Fibroblast of mammary gland (primary cell): ENCODE results near the gene ARL6.

Source experiments
- DNase-seq: peaks from one replicate; pipeline ENCODE4 v3.0.0-alpha.2; 2010; ENCODE audit warnings: low read depth
- H3K4me3 ChIP-seq: 2 replicates; pipeline ENCODE4 v1.5.1; 2011; ENCODE audit warnings: low read depth, mild to moderate bottlenecking, low read length, moderate library complexity; ENCODE audit not compliant: control insufficient read depth
- TF ChIP-seq, protein P1 (sequence below): conservative IDR thresholded peaks from 2 replicates; pipeline ENCODE4 v1.5.1; 2011; ENCODE audit warnings: low read depth, low read length, inconsistent platforms; ENCODE audit not compliant: control insufficient read depth, insufficient read depth

Gene ARL6

DNA sequence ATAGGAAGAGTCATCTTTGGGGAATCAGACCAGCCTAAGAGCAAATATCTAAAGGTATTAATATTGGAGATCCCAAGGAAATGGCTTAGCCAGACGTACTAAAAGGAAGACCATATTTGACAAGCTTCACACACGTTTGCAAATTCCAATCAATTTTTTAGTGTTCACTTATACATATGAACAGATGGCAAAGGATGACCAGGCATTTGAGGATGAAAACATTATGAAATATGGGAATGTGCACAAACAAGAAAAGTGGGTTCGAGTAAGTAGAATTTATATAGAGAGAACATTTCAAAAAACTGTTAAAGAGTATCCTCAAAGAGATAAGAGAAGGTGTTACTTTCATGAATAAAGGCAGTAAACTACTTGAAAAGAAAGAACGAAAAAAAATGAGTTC lies 31.4 kb downstream of the ARL6 start:
- DNase-seq = no peak
- H3K4me3 ChIP-seq = no peak overlapping the region
- TF ChIP-seq, protein P1, sequence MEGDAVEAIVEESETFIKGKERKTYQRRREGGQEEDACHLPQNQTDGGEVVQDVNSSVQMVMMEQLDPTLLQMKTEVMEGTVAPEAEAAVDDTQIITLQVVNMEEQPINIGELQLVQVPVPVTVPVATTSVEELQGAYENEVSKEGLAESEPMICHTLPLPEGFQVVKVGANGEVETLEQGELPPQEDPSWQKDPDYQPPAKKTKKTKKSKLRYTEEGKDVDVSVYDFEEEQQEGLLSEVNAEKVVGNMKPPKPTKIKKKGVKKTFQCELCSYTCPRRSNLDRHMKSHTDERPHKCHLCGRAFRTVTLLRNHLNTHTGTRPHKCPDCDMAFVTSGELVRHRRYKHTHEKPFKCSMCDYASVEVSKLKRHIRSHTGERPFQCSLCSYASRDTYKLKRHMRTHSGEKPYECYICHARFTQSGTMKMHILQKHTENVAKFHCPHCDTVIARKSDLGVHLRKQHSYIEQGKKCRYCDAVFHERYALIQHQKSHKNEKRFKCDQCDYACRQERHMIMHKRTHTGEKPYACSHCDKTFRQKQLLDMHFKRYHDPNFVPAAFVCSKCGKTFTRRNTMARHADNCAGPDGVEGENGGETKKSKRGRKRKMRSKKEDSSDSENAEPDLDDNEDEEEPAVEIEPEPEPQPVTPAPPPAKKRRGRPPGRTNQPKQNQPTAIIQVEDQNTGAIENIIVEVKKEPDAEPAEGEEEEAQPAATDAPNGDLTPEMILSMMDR = no peak

DNA sequence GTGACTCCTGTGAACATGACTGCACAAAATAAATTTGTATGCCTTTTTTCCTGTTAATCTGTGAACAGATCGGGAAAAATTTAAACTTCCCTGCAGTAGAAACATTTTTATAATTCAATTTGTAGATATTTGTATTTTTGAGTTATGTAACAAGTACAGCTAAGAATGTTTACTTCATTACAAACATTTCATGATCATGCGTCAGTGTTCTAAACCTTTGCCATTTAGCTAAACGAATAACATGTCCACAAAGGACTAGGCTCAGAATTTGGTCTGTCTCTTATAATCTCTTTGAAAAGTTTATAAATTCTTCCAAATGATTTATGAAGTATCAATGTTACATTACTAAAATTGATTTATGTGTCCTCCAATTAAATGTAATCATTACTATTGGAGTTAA lies 39.9 kb downstream of the ARL6 start:
- DNase-seq = no peak
- no peak overlapping the region for H3K4me3 ChIP-seq
- TF ChIP-seq, protein P1 = no peak

DNA sequence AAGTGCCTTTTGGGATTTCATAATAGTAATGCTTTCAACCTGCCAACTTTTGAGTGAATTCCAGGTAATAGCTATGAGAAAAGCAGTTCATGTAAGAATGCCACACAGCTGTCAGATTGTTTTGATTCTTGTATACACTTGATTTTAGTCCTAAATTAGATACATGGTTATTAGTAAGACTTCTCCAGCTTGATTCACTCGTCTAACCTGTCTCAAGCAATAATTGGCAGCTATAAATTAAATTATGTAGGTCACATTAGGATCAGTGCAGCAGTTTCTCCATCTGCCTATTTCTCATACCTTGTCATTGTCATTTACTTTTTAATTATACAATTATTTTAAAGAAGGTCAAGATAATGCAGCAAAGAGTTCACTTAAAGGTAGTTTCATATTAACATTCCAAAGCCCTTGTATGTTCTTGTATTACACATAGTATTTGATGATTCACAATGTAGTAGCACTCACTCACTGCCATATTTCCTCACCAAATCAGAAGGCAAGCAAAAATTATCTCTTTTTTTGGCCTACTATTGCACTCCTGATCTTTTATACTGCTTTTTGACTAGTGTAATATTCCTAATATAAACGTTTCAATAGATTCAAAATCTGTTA lies 46.3 kb downstream of the ARL6 start:
- peak; percentile 45 for DNase-seq
- no peak overlapping the region for H3K4me3 ChIP-seq
- TF ChIP-seq, protein P1 = no peak

DNA sequence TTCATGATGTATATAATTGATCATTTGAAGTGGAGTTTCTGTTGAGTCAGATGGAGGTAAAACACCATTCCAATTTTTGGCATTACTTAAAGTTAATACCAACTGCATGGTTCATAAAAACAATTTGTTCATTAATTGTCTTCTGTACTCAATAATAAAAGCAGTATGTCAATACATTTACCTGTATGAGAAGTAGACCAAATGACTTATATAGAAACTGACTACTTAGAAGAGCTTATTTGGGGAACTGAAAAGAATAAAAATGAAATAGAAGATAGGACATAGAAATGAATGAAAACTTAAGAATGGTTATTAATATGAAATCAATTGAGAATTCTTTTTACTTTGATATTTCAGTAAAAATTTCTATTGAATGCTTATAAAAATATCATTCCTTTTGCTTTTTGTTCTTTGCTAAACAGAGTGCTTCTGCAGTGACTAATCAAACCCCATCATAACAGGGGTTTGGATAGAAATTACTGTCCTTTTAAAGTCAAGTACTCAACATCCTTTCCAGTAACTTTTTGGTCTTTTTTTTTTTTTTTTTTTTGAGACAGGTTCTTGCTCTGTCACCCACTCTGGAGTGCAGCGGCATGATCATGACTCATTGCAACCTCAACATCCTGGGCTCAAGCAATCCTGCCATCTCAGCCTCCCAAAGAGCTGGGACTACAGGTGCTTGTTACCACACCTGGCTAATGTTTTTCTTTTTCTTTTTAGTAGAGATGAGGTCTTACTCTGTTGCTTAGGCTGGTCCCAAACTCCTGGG lies 50.8 kb downstream of the ARL6 start:
- no peak for DNase-seq
- TF ChIP-seq, protein P1 = no peak
- H3K4me3 ChIP-seq = no peak overlapping the region

DNA sequence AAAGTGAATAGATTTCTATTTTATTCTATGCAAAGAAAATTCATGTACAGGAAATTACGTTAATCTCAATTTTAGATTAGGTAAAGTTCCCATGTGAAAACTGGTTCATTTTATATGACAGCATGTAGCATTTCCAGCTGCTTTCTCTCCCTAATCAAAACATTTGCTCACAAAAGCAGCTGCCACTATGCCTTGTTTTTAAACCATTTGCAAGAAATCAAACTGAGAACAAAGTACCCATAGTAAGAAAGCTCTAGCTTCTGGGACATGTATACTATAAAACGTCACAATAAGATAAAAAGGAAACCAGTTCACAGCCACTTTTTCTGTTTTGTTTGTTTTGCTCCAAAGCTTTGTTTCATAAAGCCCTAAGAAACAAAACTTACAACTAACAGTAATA lies 52.3 kb downstream of the ARL6 start:
- TF ChIP-seq, protein P1 = no peak
- DNase-seq = no peak
- no peak overlapping the region for H3K4me3 ChIP-seq

DNA sequence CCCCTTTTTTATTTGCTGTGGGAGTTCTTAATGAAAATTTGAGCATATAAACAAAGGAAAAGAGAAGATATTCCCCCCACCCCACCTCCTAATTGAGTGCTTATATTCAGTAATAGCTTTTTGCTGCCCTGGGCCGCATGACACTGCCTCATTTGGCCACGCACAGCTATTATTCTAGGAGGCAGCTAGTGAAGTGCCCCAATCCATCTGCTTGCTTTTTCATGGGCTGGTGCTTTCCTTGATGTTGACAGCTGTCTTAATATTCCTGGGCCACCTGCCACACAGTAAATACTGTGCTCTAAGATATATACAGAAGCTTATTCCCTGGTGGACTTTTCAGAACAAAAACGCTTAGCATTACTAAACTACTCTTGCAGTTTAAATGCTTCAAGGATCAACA lies 53.4 kb downstream of the ARL6 start:
- DNase-seq = no peak
- no peak overlapping the region for H3K4me3 ChIP-seq
- TF ChIP-seq, protein P1 = no peak
